NT2/D1 (cell line): ENCODE results near the gene B3GNT9.
A peak's percentile ranks its signal among the peaks of the same experiment; 100 is the strongest.

ENCODE experiments used
- DNase-seq: peaks from one replicate; pipeline ENCODE4 v3.0.0-alpha.2; 2011; ENCODE audit warnings: low read depth, low spot score
- H3K27me3 ChIP-seq: 2 replicates; pipeline ENCODE4 v1.6.0; 2011; ENCODE audit warnings: mild to moderate bottlenecking; ENCODE audit not compliant: insufficient read length, insufficient read depth
- H3K36me3 ChIP-seq: 2 replicates; pipeline ENCODE4 v1.6.1; 2011; ENCODE audit warnings: mild to moderate bottlenecking, low read length, mixed read lengths; ENCODE audit not compliant: insufficient read depth, insufficient read length
- H3K4me1 ChIP-seq: 2 replicates; pipeline ENCODE4 v1.5.1; 2011; ENCODE audit not compliant: insufficient read depth, insufficient read length
- H3K4me3 ChIP-seq: 2 replicates; pipeline ENCODE4 v1.5.1; 2011; ENCODE audit warnings: low read depth; ENCODE audit not compliant: insufficient read length
- H3K9ac ChIP-seq: 2 replicates; pipeline ENCODE4 v1.6.0; 2011; ENCODE audit warnings: low read depth; ENCODE audit not compliant: insufficient read length
- H3K9me3 ChIP-seq: 2 replicates; pipeline ENCODE4 v1.5.1; 2011; ENCODE audit warnings: mild to moderate bottlenecking, low read length; ENCODE audit not compliant: insufficient read depth
- SUZ12 ChIP-seq: IDR thresholded peaks from 2 replicates; pipeline ENCODE4 v1.6.1; 2011; ENCODE audit not compliant: insufficient read length, insufficient read depth; ENCODE audit errors: extremely low read depth
- YY1 ChIP-seq: IDR thresholded peaks from 2 replicates; pipeline ENCODE4 v1.6.1; 2011; ENCODE audit not compliant: insufficient read length, insufficient read depth
- ZNF274 ChIP-seq: IDR thresholded peaks from 2 replicates; pipeline ENCODE4 v1.6.1; 2011; ENCODE audit warnings: mild to moderate bottlenecking, low read depth, low read length

B3GNT9 gene

GRCh38 chr16:67170949-67171649 is 20.3 kb upstream of the B3GNT9 start:
- Histone ChIP-seq H3K9ac (peak overlapping the region; percentile 77), H3K9me3 (no peaks in the 10 kb centered on the region), H3K4me1 (peaks cover 13% of the 10 kb centered on the region), H3K4me3 (peak overlapping the region; percentile 75), H3K36me3 (peaks cover 7% of the 10 kb centered on the region), H3K27me3 (peaks cover 81% of the 10 kb centered on the region)
- DNase-seq, result no peak
- TF ChIP-seq ZNF274, result no peak
- TF ChIP-seq YY1, result no peak
- no peak for TF ChIP-seq SUZ12

GRCh38 chr16:67170168-67170948 is 19.6 kb upstream of the B3GNT9 start, which contains the start of gene NOL3:
Gene NOL3, plus strand, starts transcription at chr16:67170538.
- Histone ChIP-seq H3K4me3 (peak within 1 kb of the TSS; percentile 75), H3K9ac (peak within 1 kb of the TSS; percentile 79), H3K36me3 (peaks cover 3% of the 10 kb centered on the region), H3K9me3 (no peaks in the 10 kb centered on the region), H3K27me3 (peaks cover 81% of the 10 kb centered on the region), H3K4me1 (peaks cover 13% of the 10 kb centered on the region)
- TF ChIP-seq YY1 (no peak), SUZ12 (no peak), ZNF274 (no peak)
- no peak for DNase-seq

GRCh38 chr16:67169642-67170167 is 18.9 kb upstream of the B3GNT9 start:
- TF ChIP-seq ZNF274, result no peak
- TF ChIP-seq YY1, result no peak
- TF ChIP-seq SUZ12, result no peak
- Histone ChIP-seq H3K9me3 (no peaks in the 10 kb centered on the region), H3K4me3 (peak overlapping the region; percentile 75), H3K9ac (peak overlapping the region; percentile 79), H3K27me3 (peaks cover 81% of the 10 kb centered on the region), H3K36me3 (no peaks in the 10 kb centered on the region), H3K4me1 (peaks cover 11% of the 10 kb centered on the region)
- no peak for DNase-seq

GRCh38 chr16:67169011-67169451 is 18.2 kb upstream of the B3GNT9 start:
- DNase-seq, result no peak
- Histone ChIP-seq H3K4me3 (no peak overlapping the region), H3K9ac (peak overlapping the region; percentile 57), H3K4me1 (peaks cover 8% of the 10 kb centered on the region), H3K27me3 (peaks cover 81% of the 10 kb centered on the region), H3K9me3 (no peaks in the 10 kb centered on the region), H3K36me3 (no peaks in the 10 kb centered on the region)
- TF ChIP-seq SUZ12, result no peak
- TF ChIP-seq ZNF274, result no peak
- no peak for TF ChIP-seq YY1

- Histone ChIP-seq H3K9me3 (no peaks in the 10 kb centered on the region), H3K4me3 (no peak overlapping the region), H3K9ac (no peak overlapping the region), H3K27me3 (peaks cover 82% of the 10 kb centered on the region), H3K36me3 (no peaks in the 10 kb centered on the region), H3K4me1 (peaks cover 12% of the 10 kb centered on the region)
- TF ChIP-seq ZNF274 (no peak), YY1 (no peak), SUZ12 (no peak)
- no peak for DNase-seq
These were observed 16.8 kb upstream of the B3GNT9 start for GRCh38 chr16:67167588-67167987.

GRCh38 chr16:67166598-67167168 is 15.9 kb upstream of the B3GNT9 start:
- H3K4me3 ChIP-seq, result no peak overlapping the region
- H3K27me3 ChIP-seq, result peaks cover 82% of the 10 kb centered on the region
- DNase-seq, result no peak
- H3K9me3 ChIP-seq, result no peaks in the 10 kb centered on the region
- H3K9ac ChIP-seq, result no peak overlapping the region
- no peaks in the 10 kb centered on the region for H3K36me3 ChIP-seq
- TF ChIP-seq ZNF274, result no peak
- no peak for TF ChIP-seq SUZ12
- no peak for TF ChIP-seq YY1
- peaks cover 12% of the 10 kb centered on the region for H3K4me1 ChIP-seq

GRCh38 chr16:67166110-67166547 is 15.3 kb upstream of the B3GNT9 start:
- no peak overlapping the region for H3K4me3 ChIP-seq
- H3K4me1 ChIP-seq, result peaks cover 14% of the 10 kb centered on the region
- no peaks in the 10 kb centered on the region for H3K9me3 ChIP-seq
- TF ChIP-seq SUZ12 (no peak), YY1 (no peak), ZNF274 (no peak)
- peaks cover 84% of the 10 kb centered on the region for H3K27me3 ChIP-seq
- no peak for DNase-seq
- no peak overlapping the region for H3K9ac ChIP-seq
- H3K36me3 ChIP-seq, result no peaks in the 10 kb centered on the region
